GM12874 (cell line): ENCODE results near the gene MRS2.

ENCODE experiments used
- TF ChIP-seq, protein P1 (sequence below): IDR thresholded peaks from 2 replicates; pipeline ENCODE4 v1.5.1; 2011; ENCODE audit warnings: low read depth, mild to moderate bottlenecking, control low read depth, low read length, moderate library complexity; ENCODE audit not compliant: insufficient read depth

The MRS2 gene

DNA sequence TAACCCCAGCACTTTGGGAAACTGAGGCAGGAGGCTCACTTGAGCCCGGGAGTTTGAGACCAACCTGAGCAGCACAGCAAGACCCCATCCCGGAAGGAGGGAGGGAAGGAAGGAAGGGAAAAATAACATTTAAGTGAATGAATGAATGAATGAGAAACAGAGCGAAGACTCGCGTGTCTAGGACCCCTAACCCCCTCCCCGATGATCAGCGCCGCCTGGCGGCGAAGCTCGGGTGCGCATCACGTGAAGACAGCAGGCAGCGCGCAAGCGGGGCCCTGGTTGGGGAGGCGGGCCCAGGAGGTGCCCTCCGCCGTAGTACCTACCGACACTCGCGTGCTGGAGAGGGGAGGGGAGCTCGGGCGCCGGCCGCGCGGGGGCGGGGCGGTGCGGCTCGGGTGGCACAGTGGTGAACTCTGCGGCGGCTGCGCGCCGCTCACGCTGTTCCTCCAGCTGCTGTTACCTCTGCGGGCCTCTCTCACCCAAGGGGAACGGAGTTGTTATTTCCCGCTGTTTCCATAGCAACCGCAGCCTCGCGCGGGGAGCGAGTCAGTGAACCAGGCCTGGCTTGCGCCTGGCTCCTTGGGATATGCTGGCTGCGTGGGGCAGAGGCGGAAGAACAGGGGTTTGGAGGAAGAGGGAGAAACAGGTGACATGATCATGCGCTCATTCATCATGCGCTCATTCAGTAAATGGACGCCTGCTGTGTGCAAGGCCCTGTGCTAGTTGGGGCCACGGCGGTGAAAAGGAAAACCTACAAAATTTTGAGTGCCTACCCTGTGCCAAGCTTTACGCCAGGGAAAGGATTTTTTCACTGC is 42.9 kb upstream of the MRS2 start:
- TF ChIP-seq, protein P1, sequence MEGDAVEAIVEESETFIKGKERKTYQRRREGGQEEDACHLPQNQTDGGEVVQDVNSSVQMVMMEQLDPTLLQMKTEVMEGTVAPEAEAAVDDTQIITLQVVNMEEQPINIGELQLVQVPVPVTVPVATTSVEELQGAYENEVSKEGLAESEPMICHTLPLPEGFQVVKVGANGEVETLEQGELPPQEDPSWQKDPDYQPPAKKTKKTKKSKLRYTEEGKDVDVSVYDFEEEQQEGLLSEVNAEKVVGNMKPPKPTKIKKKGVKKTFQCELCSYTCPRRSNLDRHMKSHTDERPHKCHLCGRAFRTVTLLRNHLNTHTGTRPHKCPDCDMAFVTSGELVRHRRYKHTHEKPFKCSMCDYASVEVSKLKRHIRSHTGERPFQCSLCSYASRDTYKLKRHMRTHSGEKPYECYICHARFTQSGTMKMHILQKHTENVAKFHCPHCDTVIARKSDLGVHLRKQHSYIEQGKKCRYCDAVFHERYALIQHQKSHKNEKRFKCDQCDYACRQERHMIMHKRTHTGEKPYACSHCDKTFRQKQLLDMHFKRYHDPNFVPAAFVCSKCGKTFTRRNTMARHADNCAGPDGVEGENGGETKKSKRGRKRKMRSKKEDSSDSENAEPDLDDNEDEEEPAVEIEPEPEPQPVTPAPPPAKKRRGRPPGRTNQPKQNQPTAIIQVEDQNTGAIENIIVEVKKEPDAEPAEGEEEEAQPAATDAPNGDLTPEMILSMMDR = peak; percentile 98

DNA sequence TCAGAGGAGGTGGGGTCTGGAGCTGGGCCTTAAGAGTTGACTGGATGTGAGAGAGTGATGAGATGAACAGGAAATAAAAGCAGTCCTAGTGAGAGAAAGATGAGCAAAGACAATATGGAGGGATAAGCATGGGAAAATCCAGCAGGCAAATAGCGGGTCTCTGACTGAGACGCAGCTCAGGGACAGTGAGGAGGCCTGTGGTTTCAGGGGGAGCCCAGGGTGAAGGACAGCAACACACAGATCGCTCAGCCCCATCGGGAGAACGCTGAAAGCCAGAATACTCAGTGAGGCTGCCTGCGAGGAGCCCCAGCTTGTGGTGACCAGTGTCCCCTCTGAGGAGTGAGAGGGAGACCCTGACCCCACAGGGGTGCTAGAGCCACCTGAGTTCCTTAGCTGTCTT is 28.1 kb upstream of the MRS2 start:
- TF ChIP-seq, protein P1 = no peak

DNA sequence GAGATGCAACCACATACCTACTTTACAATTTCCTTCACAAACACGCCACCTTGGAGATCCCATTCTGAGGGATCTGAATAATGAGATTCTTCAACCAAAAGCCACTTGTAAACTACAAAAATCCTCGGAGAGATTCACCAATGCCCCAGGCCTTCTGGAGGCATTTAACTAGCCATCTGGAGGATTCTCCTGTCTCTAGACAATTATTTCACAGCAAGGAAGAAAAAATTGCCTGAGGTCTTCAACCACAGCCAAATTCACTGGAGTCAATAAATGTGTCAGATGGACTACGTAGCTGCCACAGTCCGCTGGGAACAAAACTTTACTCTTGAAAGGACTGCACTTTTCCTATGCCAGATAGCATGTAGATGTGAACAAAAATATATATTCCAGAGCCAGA is 25.9 kb upstream of the MRS2 start:
- TF ChIP-seq, protein P1 = no peak

DNA sequence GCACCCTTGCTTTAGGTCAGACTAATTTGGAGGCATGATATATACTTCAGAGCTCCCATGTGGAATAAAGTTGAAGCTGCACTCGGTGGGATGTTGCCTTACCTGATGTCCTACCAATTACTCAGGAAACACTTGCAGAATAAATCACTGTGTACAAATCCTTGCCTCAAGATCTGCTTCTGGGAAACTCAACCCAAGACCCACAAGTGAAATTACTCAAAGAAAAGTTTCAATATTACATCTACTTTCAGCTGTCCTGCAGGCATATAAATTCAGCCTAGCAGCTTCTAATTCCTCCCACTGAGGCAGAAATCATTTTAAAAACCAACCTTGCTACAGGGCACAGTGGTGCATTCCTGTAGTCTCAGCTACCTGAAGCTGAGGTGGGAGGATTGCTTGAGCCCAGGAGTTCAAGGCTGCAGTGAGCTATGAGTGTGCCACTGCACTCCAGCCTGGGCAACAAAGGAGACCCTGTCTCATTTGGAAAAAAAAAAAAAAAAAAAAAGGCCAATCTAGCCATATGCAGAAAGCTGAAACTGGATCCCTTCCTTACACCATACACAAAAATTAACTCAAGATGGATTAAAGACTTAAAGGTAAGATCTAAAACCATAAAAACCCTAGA is 24.2 kb upstream of the MRS2 start:
- TF ChIP-seq, protein P1 = no peak

DNA sequence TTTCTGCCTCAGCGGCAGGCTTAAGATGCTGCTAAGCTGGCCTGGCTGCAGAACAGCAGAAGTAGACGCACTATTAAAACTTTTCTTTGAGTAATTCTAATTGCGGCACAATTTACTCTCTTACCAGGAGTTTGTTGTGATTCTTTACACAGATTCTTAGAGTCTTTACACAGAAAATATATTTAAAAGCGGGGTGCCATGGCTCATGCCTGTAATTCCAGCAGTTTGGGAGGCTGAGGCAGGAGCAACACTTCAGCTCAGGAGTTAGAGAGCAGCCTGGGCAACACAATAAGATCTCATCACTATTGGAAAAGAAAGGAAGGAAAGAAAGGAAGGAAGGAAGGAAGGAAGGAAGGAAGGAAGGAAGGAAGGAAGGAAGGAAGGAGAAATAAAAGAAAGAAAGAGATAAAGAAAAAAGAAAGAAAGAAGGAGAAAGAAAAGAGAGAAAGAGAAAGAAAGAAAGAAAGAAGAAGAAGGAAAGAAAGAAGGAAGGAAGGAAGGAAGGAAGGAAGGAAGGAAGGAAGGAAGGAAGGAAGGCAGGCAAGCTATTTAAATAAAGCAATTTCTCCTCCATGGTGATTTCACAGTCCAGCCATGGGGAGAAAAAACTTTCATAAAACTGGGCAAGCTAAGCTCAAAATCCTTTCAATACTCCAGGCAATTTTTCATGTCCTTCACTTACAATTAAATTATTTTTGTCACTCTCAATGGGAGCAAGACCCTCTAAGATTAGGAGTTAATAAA is 21.1 kb upstream of the MRS2 start:
- TF ChIP-seq, protein P1 = no peak

DNA sequence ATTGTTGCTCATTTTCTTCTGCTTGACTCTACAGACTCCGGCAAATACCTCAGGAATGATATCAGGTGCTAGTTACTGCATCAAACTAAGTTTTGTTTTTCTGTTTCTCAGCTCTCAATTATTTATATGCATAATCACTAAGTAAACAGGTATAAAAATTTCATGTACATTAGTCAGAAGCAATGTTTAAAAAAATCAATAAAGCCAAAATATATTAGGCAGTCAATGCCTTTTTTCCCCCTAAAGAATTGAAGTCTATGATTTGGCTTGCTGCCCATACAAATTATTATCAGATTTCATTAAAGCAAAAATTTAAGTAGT is 20.6 kb upstream of the MRS2 start:
- TF ChIP-seq, protein P1 = no peak

DNA sequence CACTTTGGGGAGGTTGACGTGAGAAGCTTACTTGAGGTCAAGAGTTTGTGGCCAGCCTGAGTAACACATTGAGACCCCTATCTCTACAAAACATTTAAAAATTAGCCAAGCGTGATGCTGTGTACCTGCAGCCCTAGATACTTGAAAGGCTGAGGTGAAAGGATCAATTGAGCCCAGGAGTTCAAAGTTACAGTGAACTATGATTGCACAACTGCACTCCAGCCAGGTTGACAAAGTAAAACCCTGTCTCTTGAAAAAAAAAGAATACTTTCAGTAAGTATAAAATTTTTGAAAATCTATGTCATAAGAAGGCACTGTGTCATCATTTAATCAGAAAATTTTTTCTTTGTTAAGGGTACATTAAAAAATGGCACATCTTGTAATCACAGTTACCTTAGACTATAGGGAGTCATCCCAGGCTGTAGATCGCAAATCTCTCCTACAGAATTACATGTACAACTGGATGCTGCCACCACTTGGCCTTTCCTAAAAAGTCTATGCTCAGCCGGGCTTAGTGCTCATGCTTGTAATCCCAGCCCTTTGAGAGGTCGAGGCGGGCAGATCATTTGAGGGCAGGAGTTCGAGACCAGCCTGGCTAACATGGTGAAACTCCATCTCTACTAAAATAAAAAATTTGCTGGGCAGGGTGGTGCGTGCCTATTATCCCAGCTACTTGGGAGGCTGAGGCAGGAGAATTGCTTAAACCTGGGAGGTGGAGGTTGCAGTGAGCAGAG is 17.0 kb upstream of the MRS2 start:
- TF ChIP-seq, protein P1 = no peak
